Occipital lobe (tissue), 2 donors: Measurements from ENCODE around the gene MCTP1. TPM values are rescaled to one million over a fixed set of nuclear protein-coding genes. Genes with fewer than 3 reads are reported as not detected.
"Not testable (repeated sequence)": the region's sequence is repeated elsewhere in the genome, so short reads cannot be mapped to it uniquely, and the experiment has no call there.

Experiments used
- DNase-seq: peaks from one replicate; lab custom pipeline; 2025; lab: John Stamatoyannopoulos, UW
- total RNA-seq: library from RNA; depleted of rRNA; stranded (reverse); fragments of >200 nt; gene quantifications from one replicate; pipeline ENCODE4 v1.2.3, GENCODE V29; 2014

MCTP1 gene
- total RNA-seq, 1 donor from 2014 or later: 147 TPM

- no peak for DNase-seq
Observed at GRCh38 chr5:94888674-94889073, 396.2 kb downstream of the MCTP1 start.

GRCh38 chr5:94885931-94886330 lies 399.0 kb downstream of the MCTP1 start:
- no peak for DNase-seq

- DNase-seq: no peak
Observed at GRCh38 chr5:94884311-94884710, 400.6 kb downstream of the MCTP1 start.

GRCh38 chr5:94872526-94872925 lies 412.4 kb downstream of the MCTP1 start:
- DNase-seq: no peak

- DNase-seq: peak; percentile 10
Observed at GRCh38 chr5:94870511-94871183, 414.2 kb downstream of the MCTP1 start.

- DNase-seq: no peak
Observed at GRCh38 chr5:94869921-94870320, 415.0 kb downstream of the MCTP1 start.

GRCh38 chr5:94863951-94864350 lies 420.9 kb downstream of the MCTP1 start:
- DNase-seq: no peak

GRCh38 chr5:94857111-94857510 lies 427.8 kb downstream of the MCTP1 start:
- DNase-seq: no peak

GRCh38 chr5:94856257-94856800 lies 428.6 kb downstream of the MCTP1 start:
- DNase-seq: no peak

GRCh38 chr5:94855543-94855942 lies 429.4 kb downstream of the MCTP1 start:
- no peak for DNase-seq

GRCh38 chr5:94853120-94853519 lies 431.8 kb downstream of the MCTP1 start:
- DNase-seq: no peak

GRCh38 chr5:94850960-94851359 lies 433.9 kb downstream of the MCTP1 start:
- DNase-seq: no peak

- peak; percentile 8 for DNase-seq
Observed at GRCh38 chr5:94849821-94850736, 434.8 kb downstream of the MCTP1 start.

- no peak for DNase-seq
Observed at GRCh38 chr5:94849324-94849723, 435.6 kb downstream of the MCTP1 start.

- no peak for DNase-seq
Observed at GRCh38 chr5:94847726-94848125, 437.2 kb downstream of the MCTP1 start.

GRCh38 chr5:94847019-94847418 lies 437.9 kb downstream of the MCTP1 start:
- DNase-seq: no peak

GRCh38 chr5:94845696-94846095 lies 439.2 kb downstream of the MCTP1 start:
- DNase-seq: not testable (repeated sequence)

- DNase-seq: no peak
Observed at GRCh38 chr5:94841598-94842322, 443.1 kb downstream of the MCTP1 start.

- DNase-seq: no peak
Observed at GRCh38 chr5:94833851-94834250, 451.0 kb downstream of the MCTP1 start.

- DNase-seq: no peak
Observed at GRCh38 chr5:94832685-94833084, 452.2 kb downstream of the MCTP1 start.

- no peak for DNase-seq
Observed at GRCh38 chr5:94830520-94830919, 454.4 kb downstream of the MCTP1 start.

GRCh38 chr5:94828222-94828621 lies 456.7 kb downstream of the MCTP1 start:
- not testable (repeated sequence) for DNase-seq
